HG02943 (cell line): Measurements from ENCODE around the gene MCUR1.
"Not testable (repeated sequence)": the region's sequence is repeated elsewhere in the genome, so short reads cannot be mapped to it uniquely, and the experiment has no call there.

ENCODE experiments used
- ATAC-seq: cut with Tn5 transposase; IDR thresholded peaks from one replicate; pipeline ENCODE4 v1.9.1; 2021; ENCODE audit warnings: mild to moderate bottlenecking, low read depth, moderate library complexity; ENCODE audit not compliant: unreplicated experiment

The MCUR1 gene

GRCh38 chr6:13787137-13787536 lies 27.2 kb downstream of the MCUR1 start:
- no peak for ATAC-seq

GRCh38 chr6:13780162-13780561 lies 34.2 kb downstream of the MCUR1 start:
- not testable (repeated sequence) for ATAC-seq

- ATAC-seq, result no peak
Observed at GRCh38 chr6:13778028-13778427, 36.3 kb downstream of the MCUR1 start.

GRCh38 chr6:13776602-13777001 lies 37.8 kb downstream of the MCUR1 start:
- ATAC-seq, result no peak

GRCh38 chr6:13775466-13775865 lies 38.9 kb downstream of the MCUR1 start:
- not testable (repeated sequence) for ATAC-seq

GRCh38 chr6:13772358-13773030 lies 41.9 kb downstream of the MCUR1 start:
- ATAC-seq, result not testable (repeated sequence)

GRCh38 chr6:13769655-13770053 lies 44.7 kb downstream of the MCUR1 start:
- ATAC-seq, result no peak

GRCh38 chr6:13769034-13769654 lies 45.2 kb downstream of the MCUR1 start:
- no peak for ATAC-seq

- no peak for ATAC-seq
Observed at GRCh38 chr6:13767121-13767808, 47.1 kb downstream of the MCUR1 start.

- no peak for ATAC-seq
Observed at GRCh38 chr6:13766201-13766634, 48.1 kb downstream of the MCUR1 start.

- ATAC-seq, result no peak
Observed at GRCh38 chr6:13765570-13765969, 48.8 kb downstream of the MCUR1 start.

- no peak for ATAC-seq
Observed at GRCh38 chr6:13764996-13765395, 49.4 kb downstream of the MCUR1 start.

GRCh38 chr6:13763740-13764381 lies 50.5 kb downstream of the MCUR1 start:
- no peak for ATAC-seq

GRCh38 chr6:13762611-13763441 lies 51.5 kb downstream of the MCUR1 start:
- ATAC-seq, result no peak

GRCh38 chr6:13761361-13762036 lies 52.9 kb downstream of the MCUR1 start:
- ATAC-seq, result no peak

GRCh38 chr6:13760307-13761304 lies 53.8 kb downstream of the MCUR1 start:
- no peak for ATAC-seq

GRCh38 chr6:13759025-13759424 lies 55.3 kb downstream of the MCUR1 start:
- no peak for ATAC-seq

- no peak for ATAC-seq
Observed at GRCh38 chr6:13754644-13755043, 59.7 kb downstream of the MCUR1 start.

- ATAC-seq, result no peak
Observed at GRCh38 chr6:13743736-13744127, 70.6 kb downstream of the MCUR1 start.
